ENCODE results near the gene CPNE7.

- TF ChIP-seq GATA2 (IDR thresholded peaks at IDR 0.05; ENCODE audit: low read depth, low read length) (no peak), GATA3 (IDR thresholded peaks at IDR 0.05; ENCODE audit: low read depth, low read length) (no peak)
These were observed 28.8 kb upstream of the CPNE7 start for GRCh38 chr16:89546781-89547180.
